ENCODE data around the gene C17orf67.

DNA sequence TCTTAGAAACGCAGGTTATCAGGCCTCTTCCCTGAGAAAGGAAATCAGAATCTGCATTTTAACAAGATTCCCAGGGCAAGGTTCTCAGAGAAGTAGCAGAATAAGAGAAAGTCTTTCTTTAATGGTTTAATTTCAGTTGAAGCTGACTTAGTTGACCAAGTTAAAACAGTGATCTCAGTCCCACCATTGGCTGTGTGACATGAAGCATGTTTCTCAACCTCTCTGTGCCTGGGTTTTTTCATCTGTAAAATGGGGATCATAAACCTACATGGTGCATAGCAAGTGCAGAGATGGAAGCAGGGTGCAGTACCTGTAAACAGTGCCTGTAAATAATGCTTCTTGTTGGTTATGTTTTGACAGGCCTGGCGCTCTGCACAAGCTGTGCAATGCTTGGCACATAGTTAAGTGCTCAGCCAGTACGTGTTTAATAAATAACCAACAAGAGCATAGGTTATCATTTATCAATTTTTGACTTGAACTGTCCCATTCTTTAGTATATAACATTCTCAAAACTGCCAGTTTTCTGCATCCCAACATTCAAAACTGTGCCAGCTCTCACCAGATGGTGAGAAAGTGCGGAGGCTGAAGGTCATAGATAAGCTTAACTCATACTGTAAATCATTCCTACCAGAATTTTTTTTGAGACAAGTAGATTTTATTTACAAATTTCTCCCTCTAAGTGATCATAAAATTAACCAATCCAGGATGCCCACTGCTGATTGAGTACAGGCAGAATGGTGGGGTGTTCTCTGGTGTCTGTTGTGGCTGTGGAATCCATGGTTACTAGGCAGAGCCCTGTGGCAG, 6.9 kb downstream of the C17orf67 start:
- TF ChIP-seq, protein P1, sequence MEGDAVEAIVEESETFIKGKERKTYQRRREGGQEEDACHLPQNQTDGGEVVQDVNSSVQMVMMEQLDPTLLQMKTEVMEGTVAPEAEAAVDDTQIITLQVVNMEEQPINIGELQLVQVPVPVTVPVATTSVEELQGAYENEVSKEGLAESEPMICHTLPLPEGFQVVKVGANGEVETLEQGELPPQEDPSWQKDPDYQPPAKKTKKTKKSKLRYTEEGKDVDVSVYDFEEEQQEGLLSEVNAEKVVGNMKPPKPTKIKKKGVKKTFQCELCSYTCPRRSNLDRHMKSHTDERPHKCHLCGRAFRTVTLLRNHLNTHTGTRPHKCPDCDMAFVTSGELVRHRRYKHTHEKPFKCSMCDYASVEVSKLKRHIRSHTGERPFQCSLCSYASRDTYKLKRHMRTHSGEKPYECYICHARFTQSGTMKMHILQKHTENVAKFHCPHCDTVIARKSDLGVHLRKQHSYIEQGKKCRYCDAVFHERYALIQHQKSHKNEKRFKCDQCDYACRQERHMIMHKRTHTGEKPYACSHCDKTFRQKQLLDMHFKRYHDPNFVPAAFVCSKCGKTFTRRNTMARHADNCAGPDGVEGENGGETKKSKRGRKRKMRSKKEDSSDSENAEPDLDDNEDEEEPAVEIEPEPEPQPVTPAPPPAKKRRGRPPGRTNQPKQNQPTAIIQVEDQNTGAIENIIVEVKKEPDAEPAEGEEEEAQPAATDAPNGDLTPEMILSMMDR (IDR thresholded peaks at IDR 0.05) = no peak
- no peak for TF ChIP-seq POLR2A (IDR thresholded peaks at IDR 0.05)
